HEK293 (cell line): Measurements from ENCODE around the gene FYB2.

Experiments used
- GLIS2 ChIP-seq: fragments of 450-650 bp; formaldehyde crosslinking; IDR thresholded peaks from 2 replicates; pipeline ENCODE4 v1.5.1; 2016; ENCODE audit warnings: missing biosample characterization, missing genetic modification characterization
- PATZ1 ChIP-seq: fragments of 450-650 bp; formaldehyde crosslinking; IDR thresholded peaks from 2 replicates; pipeline ENCODE4 v1.5.1; 2016; ENCODE audit warnings: missing biosample characterization, missing genetic modification characterization
- ZBTB21 ChIP-seq: fragments of 450-650 bp; formaldehyde crosslinking; IDR thresholded peaks from 2 replicates; pipeline ENCODE4 v1.5.1; 2017; ENCODE audit warnings: missing biosample characterization, missing genetic modification characterization
- ZBTB49 ChIP-seq: fragments of 450-650 bp; formaldehyde crosslinking; IDR thresholded peaks from 2 replicates; pipeline ENCODE4 v1.5.1; 2016; ENCODE audit warnings: missing biosample characterization, missing genetic modification characterization, low read depth
- ZNF266 ChIP-seq: fragments of 450-650 bp; formaldehyde crosslinking; IDR thresholded peaks from 2 replicates; pipeline ENCODE4 v1.5.1; 2016; ENCODE audit warnings: missing biosample characterization, missing genetic modification characterization, low read depth
- ZNF830 ChIP-seq: fragments of 450-650 bp; IDR thresholded peaks from 2 replicates; pipeline ENCODE4 v1.5.0; 2018; ENCODE audit warnings: missing biosample characterization, missing genetic modification characterization, low read depth, mild to moderate bottlenecking, moderate library complexity

GRCh38 chr1:56824938-56825337 lies 5.7 kb upstream of the FYB2 start:
- no peak for TF ChIP-seq PATZ1 (tag by site-specific recombination)
- TF ChIP-seq ZNF266 (tag by site-specific recombination), result no peak
- no peak for TF ChIP-seq ZNF830
- TF ChIP-seq ZBTB21 (tag by site-specific recombination), result no peak
- TF ChIP-seq ZBTB49, result no peak
- TF ChIP-seq GLIS2 (tag by site-specific recombination), result no peak
